ENCODE data around the gene RXRB.
A peak's percentile ranks its signal among the peaks of the same experiment; 100 is the strongest.

Gene RXRB

DNA sequence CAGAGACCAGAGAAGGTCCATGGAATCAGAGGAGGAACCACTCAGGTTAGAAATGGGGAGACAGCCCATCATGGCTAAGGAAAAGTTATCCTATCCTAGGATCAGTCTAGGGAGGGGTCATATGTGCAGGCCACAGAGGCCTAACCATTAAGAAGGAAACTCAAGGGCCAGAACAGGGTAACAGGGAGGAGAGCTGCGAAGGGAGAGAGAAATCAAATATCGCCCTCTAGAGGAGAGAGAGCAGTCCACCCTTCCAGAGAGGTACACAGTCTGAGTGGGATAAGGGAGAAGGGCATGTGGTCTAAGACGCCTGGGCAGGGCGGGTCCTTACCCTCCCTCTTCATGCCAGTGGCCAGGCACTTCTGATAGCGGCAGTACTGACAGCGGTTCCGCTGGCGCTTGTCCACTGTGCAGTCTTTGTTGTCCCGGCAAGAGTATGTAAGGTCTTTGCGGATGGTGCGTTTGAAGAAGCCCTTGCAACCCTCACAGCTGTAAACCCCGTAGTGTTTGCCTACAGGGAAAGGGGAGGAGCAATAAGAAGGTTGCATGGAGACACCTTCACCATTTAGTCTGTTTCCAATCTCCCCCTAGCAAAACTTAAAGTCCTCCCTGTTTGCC is 2.9 kb downstream of the RXRB start:
- DNase-seq (ENCODE audit: low spot score), result peak; percentile 86

DNA sequence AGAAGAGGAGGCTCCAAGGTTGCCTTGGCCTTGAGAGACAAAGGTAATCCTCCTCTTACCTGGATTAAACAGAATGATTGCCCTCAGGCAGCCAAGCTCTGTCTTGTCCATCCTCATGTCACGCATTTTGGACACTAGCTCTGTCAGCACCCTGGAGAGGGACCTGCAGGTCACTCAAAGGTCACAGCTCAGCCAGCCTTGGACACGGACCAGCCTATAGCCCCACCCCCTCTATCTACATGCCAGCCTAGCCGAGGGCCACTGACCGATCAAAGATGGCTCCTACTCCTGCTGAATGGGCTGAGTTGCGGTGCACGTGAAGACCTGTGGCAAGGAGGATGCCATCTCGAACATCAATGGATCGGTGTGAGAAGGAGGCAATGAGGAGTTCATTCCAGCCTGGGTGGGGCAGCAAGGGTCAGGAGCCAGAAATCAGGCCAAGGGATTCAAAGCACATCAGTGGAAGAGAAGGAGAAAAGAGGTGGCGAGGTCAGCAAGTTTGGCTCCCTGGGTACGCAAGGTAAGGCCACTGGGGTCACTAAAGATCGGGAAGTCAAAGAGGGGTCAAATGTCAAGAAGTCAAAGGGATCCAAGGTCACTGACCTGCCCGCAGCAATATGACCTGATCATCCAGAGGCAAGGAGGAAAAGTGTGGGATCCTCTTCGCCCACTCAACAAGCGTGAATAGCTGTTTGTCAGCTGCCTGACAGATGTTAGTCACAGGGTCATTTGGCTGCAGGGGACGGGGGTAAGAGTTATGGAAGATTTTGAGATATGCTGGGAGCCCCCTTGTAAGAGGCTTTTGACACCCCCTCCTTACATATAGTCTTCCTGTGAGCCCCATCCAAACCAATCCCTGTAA is 4.9 kb downstream of the RXRB start:
- DNase-seq (ENCODE audit: low spot score), result no peak

DNA sequence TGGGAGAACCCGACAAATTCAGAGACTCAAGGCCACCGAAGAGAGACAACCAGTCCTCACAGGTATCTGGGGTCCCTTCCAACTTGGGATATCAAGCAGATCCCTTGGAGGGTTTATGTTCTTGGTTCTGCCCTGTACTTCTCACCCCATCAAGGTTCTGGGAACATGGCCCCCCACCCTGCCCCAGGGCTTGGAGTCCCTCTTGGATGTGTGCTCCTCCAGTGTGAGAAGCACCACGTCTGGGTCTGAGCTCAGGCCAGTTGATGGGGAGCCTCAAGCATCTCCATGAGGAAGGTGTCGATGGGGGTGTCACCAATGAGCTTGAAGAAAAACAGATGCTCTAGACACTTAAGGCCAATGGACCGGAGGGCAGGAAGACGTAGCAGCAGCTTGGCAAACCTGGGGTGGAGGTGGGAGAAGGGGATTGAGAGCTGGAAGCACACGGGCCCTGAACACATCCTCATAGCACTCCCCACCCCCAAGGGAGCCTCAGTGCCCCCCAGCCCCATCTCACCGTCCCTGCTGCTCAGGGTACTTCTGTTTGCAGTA is 6.0 kb downstream of the RXRB start:
- no peak for DNase-seq (ENCODE audit: low spot score)

DNA sequence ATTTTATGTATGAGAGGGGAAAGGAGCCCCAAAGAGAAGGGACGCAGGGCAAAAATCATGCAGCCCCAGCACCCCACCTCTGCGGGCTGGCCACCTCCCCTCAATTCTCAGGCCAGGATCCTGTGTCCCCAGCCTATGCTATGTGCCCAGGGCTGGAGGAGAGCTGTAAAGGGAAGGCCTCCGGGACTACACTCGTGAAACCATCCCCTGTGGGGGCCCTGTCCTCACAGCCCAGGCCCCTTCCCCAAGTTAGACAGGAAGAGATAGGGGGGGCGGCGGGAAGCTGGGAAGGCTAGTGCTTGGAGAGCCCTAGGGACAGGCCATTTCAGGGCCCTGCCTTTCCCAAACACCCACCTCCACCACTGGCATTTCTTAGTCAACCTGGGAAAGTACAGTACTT is 6.8 kb downstream of the RXRB start:
- no peak for DNase-seq (ENCODE audit: low spot score)

DNA sequence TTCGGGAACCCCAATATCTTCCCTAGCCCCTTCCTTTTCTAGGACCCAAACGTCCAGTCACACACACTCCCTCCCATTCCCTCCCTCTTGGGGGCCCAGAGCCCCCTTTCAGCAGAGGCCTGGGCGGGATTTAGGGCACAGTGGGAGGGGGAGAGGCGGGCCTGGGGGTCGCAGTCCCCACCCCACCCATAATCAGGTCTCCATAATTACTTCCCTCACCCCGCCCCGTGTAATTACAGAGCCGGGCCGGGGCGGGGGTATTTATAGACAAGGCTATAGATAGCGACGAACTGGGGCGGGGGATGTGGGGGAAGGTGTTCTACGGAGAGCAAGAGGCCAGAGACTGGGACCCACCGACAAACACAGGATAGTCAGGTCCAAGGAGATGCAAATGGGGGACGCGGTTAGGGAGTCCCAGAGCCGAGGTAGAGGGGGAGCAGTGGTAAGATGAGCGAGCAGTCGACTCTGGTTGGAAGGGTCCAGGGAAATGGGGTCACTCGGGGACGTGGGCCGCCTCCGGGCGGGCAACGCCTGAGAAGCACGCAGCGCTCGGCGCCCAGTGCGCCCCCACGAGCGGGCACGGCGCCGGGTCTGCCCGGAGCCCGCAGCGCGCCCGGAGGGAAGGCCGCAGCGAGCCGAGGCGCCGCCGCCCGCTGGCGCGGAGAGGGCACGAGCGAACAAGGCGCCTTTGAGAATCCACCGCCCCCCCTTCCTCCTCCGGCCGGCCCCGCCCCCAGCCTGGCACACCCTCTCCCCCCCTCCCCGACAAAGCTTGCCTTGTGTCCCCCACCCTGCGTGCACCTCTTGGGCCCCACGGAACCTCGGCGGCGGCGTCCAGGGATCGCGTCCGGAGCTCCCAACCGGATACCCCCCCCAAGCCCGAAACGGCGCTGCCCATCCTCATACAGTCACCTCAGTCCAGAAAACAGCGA is 7.5 kb downstream of the RXRB start:
- no peak for DNase-seq (ENCODE audit: low spot score)

DNA sequence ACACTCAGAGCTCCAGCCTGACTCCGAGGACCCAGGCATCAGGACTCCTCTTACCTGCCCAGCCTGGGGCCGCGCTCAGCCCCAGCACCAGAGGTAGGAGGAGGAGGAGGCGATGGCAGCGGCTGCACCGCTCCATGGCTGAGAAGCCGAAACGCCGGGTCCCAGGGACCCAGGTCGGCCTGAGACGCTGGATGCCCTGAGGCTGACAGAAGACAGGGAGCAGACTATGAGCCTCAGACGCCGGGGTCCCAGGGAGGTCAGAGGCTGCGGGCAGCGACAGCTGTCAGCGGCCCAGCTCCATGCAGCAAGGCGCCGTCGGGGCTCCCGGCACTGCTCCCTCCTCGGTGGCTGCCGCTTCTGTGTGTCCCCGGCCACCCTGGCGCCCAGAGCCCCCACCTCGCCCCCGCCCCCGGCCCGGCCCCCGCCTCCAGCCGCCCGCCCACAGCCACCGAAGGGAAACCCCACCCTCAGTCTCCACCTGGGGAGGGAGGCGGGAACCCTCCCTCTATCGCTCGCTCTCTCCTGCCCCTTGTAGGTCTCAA is 8.3 kb downstream of the RXRB start, which contains the start of gene COL11A2:
Gene COL11A2 (minus strand): TSS at position 363 of the 542 bp plus-strand sequence. CDS start 227 bp downstream, at position 136.
- DNase-seq (ENCODE audit: low spot score), result no peak

DNA sequence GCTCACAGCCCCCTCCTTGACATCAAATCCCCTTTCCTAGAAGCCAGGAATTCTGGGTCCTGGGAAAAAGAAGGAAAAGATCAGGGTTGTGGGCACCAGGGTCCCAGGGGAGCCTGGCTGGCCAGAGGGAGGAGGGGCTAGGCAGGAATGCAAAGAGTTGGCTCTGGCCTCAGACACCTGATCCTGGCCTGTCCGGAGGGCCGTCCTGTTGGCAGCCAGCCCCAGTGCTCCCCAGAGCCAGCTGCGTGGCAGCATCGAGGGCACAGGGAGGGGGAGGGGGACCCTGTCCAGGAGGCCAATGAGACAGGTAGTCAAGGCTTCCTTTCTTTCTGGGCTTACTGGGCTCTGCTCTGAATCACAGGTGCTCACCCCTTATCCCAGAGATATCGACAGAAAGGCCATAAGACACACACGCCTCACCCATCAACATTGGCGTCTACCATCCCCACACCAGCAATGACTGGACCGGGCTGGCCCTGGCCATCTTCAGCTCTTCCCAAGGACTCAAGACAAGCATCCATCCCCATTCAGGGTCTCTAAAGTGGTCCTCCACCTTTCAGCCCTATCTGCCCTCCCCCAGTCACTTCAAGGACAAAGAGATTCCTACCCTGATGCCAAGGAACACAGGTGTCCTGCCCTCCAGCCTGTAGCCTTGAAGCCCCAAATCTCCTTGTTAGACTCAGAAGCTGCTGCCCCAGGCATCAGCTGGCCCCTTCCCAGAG is 8.9 kb downstream of the RXRB start:
- DNase-seq (ENCODE audit: low spot score), result no peak

DNA sequence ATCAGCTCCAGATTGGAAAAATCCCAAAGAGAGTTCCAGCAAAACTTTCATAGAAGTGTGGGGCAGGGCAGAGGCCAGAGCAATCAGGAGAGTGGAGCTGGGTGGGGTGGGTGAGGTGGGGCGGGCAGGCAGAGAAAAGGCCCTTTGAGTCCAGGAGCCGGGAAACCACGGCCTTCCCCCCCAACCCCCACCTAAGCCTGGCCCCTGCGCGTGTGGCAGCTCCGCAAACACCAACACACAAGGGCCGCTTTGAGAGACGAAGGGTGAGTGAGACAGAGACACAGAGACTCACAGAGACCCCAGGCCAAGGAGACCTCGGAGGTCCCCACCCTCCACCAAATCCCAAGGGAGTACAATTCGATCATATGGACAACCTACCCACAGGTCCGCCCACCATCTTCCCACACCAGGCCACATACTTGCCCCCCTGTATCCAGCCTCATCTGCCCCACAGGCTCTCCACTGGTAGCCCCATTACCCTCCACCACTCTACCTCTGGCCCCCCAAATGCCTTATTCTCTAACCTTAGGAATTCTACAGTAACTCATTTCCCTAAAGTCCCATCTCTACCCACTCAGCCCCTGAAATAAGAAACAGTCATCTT is 9.9 kb downstream of the RXRB start:
- DNase-seq (ENCODE audit: low spot score), result no peak

DNA sequence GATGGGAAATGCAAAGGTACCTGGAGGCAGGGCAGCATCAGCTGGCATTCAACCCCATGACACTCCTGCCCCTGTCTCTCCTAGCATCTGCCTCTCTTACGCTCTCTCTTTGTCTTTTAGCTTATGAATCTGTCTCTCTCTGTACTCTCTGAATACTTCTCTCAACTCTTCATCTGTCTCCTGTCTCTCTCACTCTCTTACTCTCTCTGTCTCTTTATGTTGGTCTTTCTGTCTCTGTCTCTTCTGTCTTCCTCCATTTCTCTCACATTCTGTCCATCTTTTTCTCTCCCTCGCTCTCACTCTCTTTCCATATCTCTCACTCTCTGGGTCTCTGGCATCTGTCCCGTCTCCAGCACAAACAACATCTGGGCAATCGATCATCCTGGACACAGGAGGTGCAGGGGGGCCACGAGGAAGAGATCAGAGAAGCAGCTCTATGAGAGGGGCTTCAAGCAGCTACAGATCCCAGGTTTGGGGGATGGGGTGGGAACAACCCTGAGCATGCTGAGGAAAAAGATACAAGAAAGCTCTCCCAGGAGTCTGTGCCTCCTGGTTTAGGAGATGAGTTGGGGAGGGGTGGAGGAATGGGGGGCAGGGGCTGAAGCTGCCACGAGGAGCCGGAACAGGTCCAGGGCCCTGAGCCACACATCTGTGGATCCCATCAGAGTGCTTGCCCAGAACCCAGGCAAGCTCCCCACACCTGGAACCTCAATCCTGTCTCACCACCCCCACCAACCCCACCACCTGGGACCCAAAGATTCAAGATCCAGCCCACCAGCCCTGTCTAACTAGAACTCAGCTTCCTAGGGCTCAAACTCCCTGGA is 10.6 kb downstream of the RXRB start:
- DNase-seq (ENCODE audit: low spot score), result no peak

DNA sequence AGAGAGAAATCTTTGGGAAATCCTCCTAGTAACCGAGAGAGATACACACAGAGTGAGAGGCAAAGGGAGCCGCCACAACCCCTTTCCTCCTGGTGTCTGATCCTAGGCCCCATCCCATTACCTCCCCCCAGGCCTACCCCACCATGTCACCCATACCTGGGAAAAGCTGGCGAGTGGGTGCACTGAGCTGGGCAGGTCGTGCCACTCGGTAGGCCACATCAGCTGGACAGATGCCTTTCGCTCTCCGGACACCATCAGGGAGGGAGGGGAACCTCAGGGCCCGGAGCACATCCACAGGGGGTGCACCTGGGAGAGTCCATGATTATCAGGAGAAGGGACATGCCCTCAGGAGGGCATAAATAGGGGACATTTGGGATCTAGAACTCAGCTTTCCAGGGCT is 11.3 kb downstream of the RXRB start:
- DNase-seq (ENCODE audit: low spot score), result no peak

DNA sequence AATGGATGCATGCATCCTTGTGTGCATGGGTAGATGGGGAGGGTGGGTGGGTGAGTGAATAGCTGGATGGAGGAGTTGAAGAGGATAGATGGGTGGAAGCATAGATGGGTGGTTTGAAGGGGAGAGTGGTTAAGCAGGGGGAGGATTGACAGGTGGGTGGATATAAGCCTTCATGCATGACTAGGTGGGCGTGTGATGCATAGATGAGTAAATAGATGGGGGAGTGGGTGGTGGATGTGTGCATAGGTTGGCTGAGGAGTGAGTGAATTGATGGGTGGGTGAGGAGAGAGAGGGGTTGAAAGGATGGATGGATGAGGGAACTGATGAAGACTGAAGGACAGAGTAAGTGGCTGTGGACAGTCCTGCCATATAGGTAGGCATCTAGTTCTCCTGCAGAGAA is 12.7 kb downstream of the RXRB start:
- no peak for DNase-seq (ENCODE audit: low spot score)

DNA sequence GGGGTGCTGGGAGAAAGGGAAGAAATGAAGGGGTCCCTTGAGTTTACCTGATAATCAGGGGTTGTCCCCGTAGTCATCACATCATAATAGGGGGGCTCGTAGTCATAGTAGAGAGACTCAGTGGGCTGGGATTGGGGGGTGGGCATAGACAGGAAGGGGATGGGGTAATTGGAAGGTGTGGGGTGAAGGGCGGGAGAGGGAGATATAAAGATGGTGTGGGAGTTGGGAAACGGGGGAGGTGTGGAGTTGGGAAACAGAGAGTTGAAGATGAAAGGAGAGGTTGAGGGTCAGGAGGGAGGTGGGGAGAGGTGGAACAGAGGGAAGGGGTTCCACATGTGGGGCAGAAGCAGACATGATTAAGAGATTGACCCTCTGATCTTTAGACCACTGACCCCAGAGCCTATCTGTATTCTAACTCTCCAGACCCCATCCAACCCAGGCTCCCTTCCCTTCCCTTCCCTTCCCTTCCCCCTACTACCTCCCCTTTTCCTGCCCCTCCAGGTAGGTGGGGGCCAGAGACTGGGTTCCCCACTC is 14.7 kb downstream of the RXRB start:
- DNase-seq (ENCODE audit: low spot score), result no peak

DNA sequence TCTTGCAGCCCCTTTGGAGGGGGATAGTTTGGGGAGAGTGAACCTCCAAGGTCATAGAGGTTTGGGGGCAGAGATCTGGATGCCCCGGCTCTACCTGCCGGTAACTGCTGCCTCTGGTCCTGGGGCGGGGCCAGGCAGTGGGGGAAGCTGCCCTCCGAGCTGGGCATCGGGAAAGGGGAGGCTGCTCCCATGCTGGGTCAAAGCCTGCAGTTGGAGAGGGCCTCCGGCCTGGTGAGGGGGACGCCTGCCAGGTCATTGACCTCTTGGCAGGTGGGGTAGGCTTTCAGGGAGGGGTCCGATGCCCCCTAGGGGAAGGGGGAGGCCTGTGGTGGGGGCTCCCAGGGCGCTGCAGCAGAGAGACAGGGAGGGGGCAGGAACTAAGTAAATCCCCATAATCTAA is 15.3 kb downstream of the RXRB start:
- DNase-seq (ENCODE audit: low spot score), result no peak

DNA sequence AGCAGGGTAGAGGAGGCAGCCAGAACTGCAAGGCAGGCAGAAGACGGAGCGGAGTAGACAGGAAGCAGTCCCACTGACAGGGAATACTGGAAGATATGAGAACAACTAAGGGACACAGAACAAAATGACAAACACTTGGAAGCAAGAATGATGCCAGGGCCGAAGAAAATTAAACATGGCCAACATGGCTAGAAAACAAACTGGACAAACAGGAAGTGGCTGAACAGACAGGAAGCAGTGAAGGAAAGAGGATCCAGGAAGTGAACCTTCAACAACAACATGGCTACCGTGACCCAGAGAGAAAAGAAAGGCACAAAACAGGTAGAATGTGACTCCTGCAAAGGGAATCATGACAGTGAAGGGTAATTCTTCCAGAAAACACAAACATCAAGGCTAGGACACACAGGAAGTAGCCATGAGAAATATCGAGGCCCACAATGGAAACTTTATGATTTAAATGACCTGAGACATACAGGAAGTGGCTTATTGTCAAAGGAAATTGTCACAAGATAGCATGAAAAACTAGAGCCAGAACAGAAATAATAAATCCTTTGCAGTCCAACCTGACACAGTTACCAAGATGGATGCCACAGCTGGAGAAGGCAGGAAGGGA is 17.3 kb downstream of the RXRB start:
- DNase-seq (ENCODE audit: low spot score), result no peak

DNA sequence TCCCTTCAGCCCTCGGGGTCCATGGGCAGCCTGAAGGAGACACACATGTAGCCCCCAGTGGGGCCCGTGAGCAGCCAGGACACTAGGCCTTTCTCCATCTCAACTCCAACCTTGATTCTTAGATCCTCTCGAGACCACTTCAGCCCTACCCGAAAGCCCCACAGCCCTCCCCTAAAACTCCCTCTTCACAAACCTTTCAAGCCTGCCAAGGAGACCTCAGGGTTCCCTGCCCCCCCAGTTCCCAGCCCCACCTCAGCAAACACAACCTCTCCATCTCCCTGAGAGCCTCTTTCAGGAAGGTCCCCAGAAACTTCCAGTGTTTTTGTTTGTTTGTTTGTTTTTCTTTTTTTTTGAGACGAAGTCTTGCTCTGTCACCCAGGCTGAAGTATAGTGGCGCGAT is 19.3 kb downstream of the RXRB start:
- no peak for DNase-seq (ENCODE audit: low spot score)

DNA sequence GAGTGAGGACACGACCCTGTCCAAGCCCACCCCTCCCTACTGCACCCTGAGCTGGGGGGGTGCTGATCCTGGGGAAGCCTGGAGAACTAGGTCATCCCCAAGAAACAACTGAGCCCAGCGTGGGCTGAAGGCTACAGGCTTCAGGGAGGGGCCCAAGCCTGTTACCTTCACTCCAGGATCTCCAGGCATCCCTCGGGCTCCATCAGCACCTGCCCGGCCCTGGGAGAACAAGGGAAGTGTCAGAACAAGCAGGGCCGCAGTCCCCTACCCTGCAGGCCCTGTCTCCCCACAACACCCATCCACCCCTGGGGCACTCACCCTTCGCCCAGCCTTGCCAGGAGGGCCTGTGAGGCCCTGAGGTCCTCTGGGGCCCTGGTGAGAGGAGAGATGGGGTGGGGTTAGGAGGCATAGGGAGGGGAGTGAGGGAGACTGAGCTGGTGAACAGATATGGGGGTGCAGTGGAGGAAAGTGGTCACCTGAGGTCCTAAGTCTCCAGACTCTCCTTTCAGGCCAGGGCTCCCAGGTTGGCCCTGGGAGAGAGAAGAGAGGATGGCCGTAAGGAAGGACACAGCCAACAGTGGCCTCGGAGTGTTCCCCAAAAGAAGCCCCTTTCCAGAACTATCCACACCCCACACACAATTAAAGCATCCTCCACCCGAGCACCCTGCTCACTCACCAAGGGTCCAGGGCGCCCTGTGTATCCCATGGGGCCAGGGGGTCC is 21.6 kb downstream of the RXRB start:
- no peak for DNase-seq (ENCODE audit: low spot score)

DNA sequence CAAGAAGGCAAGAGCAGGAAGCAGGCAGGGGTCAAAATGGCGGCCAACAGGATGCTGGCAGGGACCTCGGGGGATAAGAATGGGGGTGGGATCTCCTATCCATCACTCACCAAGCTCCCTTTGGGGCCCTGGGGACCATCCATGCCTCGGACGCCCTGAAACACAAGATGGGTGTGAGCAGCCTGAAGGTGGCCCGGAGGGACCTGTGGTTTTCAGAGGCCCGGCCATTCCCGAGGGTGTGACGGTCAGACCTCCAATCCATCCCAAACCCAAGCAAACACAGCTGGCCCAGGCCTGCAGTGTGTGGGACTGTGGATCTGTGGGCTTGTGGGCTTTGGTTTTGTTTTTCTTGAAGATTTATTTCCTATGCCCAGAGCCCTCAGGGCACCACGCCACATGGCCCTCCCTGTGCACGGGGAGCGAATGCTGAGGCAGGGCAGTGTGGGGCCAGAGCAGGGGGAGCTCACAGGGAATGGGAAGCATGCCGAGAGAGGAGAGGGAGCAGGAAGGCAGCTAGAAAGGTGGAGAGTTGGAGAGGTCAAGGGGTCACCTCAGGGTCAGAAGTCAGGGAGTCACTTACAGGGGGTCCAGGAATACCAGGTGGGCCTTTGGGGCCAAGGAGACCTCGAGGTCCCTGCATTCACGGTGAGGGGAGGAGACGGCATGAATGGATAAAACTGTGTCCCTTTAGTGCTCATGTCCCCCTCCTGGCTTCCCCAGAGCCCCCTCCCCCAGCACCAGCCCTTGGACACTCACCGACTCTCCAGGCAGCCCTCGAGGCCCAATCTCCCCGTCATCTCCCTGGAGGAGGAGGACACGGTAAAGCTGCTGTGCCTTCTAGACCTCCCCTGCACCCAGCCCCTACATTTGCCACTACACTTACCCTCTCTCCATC is 22.7 kb downstream of the RXRB start:
- no peak for DNase-seq (ENCODE audit: low spot score)

DNA sequence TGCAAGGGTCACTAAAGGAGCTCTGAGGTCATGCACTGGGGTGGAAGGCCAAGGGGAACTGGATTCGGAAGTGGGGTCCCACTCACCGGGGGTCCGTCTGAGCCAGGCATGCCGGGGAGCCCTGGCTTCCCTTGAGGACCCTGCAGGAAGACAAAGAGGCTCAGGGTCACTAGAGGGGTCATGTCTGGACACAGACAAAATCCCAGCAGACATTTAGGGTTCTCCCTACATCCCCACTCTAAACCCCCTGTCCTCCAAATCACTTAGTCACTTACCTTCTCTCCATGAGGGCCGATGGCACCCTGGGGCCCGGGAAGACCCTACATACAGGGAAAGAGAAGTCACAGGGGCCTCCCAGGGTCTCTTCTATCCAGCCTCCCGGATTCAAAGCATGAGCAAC is 23.6 kb downstream of the RXRB start:
- no peak for DNase-seq (ENCODE audit: low spot score)

Measured in hematopoietic multipotent progenitor cell treated with erythropoietin and hydrocortisone succinate and interleukin-3 and kit ligand, for 17 days (in vitro differentiated cells).